H9 (cell line): ENCODE results near the gene FBRSL1. TPM values are rescaled to one million over a fixed set of nuclear protein-coding genes. Genes with fewer than 3 reads are reported as not detected.
"Not testable (repeated sequence)": the region's sequence is repeated elsewhere in the genome, so short reads cannot be mapped to it uniquely, and the experiment has no call there.

Experiments
- DNase-seq: peaks from one replicate; pipeline ENCODE4 v3.0.0-alpha.2; 2017
- H2AFZ ChIP-seq: one replicate; pipeline ENCODE4 v1.6.1; 2013; ENCODE audit warnings: mild to moderate bottlenecking, low read length, control low read depth, moderate library complexity
- H2AK5ac ChIP-seq: 2 replicates; pipeline ENCODE4 v1.6.1; 2013; ENCODE audit warnings: low read length, control low read depth, mixed read lengths; ENCODE audit not compliant: insufficient read length
- H2BK120ac ChIP-seq: one replicate; pipeline ENCODE4 v1.6.1; 2013; ENCODE audit warnings: low read depth, mild to moderate bottlenecking, low read length, control low read depth, inconsistent platforms; ENCODE audit not compliant: poor library complexity, severe bottlenecking
- H2BK12ac ChIP-seq: 2 replicates; pipeline ENCODE4 v1.6.1; 2013; ENCODE audit warnings: low read length, control low read depth, mixed read lengths, low read depth; ENCODE audit not compliant: insufficient read length
- H2BK15ac ChIP-seq: 2 replicates; pipeline ENCODE4 v1.6.1; 2013; ENCODE audit warnings: low read depth, low read length, control low read depth
- H2BK20ac ChIP-seq: one replicate; pipeline ENCODE4 v1.6.1; 2013; ENCODE audit warnings: low read depth, mild to moderate bottlenecking, low read length, control low read depth, inconsistent platforms; ENCODE audit not compliant: poor library complexity, severe bottlenecking
- H2BK5ac ChIP-seq: 2 replicates; pipeline ENCODE4 v1.6.1; 2013; ENCODE audit warnings: low read length, control low read depth, mixed read lengths; ENCODE audit not compliant: insufficient read length
- H3K14ac ChIP-seq: 2 replicates; pipeline ENCODE4 v1.6.1; 2013; ENCODE audit warnings: low read length, control low read depth; ENCODE audit not compliant: insufficient read depth
- H3K18ac ChIP-seq: 2 replicates; pipeline ENCODE4 v1.6.1; 2013; ENCODE audit warnings: low read depth, mild to moderate bottlenecking, mixed read lengths, low read length, control low read depth; ENCODE audit not compliant: insufficient read length
- H3K23ac ChIP-seq: 2 replicates; pipeline ENCODE4 v1.6.1; 2013; ENCODE audit warnings: low read length, control low read depth, mixed read lengths, low read depth; ENCODE audit not compliant: insufficient read length
- H3K23me2 ChIP-seq: 2 replicates; pipeline ENCODE4 v1.6.1; 2013; ENCODE audit warnings: low read depth, mild to moderate bottlenecking, mixed read lengths, low read length, control low read depth; ENCODE audit not compliant: insufficient read length, poor library complexity, severe bottlenecking
- H3K27ac ChIP-seq: 2 replicates; pipeline ENCODE4 v1.5.1; 2013; ENCODE audit warnings: low read length, control low read depth, mixed read lengths, low read depth; ENCODE audit not compliant: insufficient read length
- H3K27me3 ChIP-seq: 2 replicates; pipeline ENCODE4 v1.6.1; 2013; ENCODE audit warnings: low read length, control low read depth, inconsistent platforms; ENCODE audit not compliant: insufficient read depth
- H3K4ac ChIP-seq: 2 replicates; pipeline ENCODE4 v1.6.1; 2013; ENCODE audit warnings: low read depth, mild to moderate bottlenecking, control low read depth, inconsistent platforms, low read length, moderate library complexity
- H3K4me1 ChIP-seq: 2 replicates; pipeline ENCODE4 v1.6.1; 2013; ENCODE audit warnings: low read length, control low read depth, inconsistent platforms; ENCODE audit not compliant: insufficient read depth
- H3K4me2 ChIP-seq: 2 replicates; pipeline ENCODE4 v1.6.1; 2013; ENCODE audit warnings: low read length, control low read depth, mixed read lengths; ENCODE audit not compliant: insufficient read length, insufficient read depth
- H3K56ac ChIP-seq: 2 replicates; pipeline ENCODE4 v1.6.1; 2013; ENCODE audit warnings: low read depth, mild to moderate bottlenecking, mixed read lengths, low read length, control low read depth; ENCODE audit not compliant: insufficient read length
- H3K79me1 ChIP-seq: 2 replicates; pipeline ENCODE4 v1.6.1; 2013; ENCODE audit warnings: low read depth, mild to moderate bottlenecking, moderate library complexity, low read length, control low read depth, inconsistent platforms; ENCODE audit not compliant: insufficient read depth, poor library complexity, severe bottlenecking
- H3K79me2 ChIP-seq: 2 replicates; pipeline ENCODE4 v1.6.1; 2013; ENCODE audit warnings: low read length, control low read depth, inconsistent platforms; ENCODE audit not compliant: insufficient read depth
- H3K9ac ChIP-seq: 2 replicates; pipeline ENCODE4 v1.6.1; 2013; ENCODE audit warnings: low read length, control low read depth, mixed read lengths; ENCODE audit not compliant: insufficient read length; ENCODE audit errors: extremely low read depth
- H3K9me3 ChIP-seq: one replicate; pipeline ENCODE4 v1.6.1; 2013; ENCODE audit warnings: low read depth, low read length, inconsistent platforms; ENCODE audit not compliant: control insufficient read depth
- H3T11ph ChIP-seq: one replicate; pipeline ENCODE4 v1.6.1; 2013; ENCODE audit warnings: mild to moderate bottlenecking, low read length, control low read depth, inconsistent platforms
- H4K20me1 ChIP-seq: one replicate; pipeline ENCODE4 v1.6.1; 2013; ENCODE audit not compliant: control insufficient read depth, insufficient read length, insufficient read depth
- H4K5ac ChIP-seq: 2 replicates; pipeline ENCODE4 v1.6.1; 2013; ENCODE audit warnings: low read depth, mild to moderate bottlenecking, mixed read lengths, low read length, control low read depth; ENCODE audit not compliant: insufficient read length
- H4K8ac ChIP-seq: replicated peaks from 2 replicates; pipeline ENCODE4 v1.6.1; 2013; ENCODE audit warnings: low read length, control low read depth, mixed read lengths, low read depth; ENCODE audit not compliant: insufficient read length
- H4K91ac ChIP-seq: 2 replicates; pipeline ENCODE4 v1.6.1; 2013; ENCODE audit warnings: low read depth, mild to moderate bottlenecking, moderate library complexity, mixed read lengths, low read length, control low read depth; ENCODE audit not compliant: insufficient read length
- H3K27ac Mint-ChIP-seq, 3 experiments: 2 replicates in 2 of 3; 3 replicates in 1 of 3; pipeline ENCODE4 v1.8.0; 2020 to 2021; ENCODE audit warnings: mixed read lengths in 3 of 3, mild to moderate bottlenecking in 1 of 3, moderate library complexity in 1 of 3
- H3K27me3 Mint-ChIP-seq: 2 replicates; pipeline ENCODE4 v1.8.0; 2021; ENCODE audit warnings: low read depth, mild to moderate bottlenecking, moderate library complexity, mixed read lengths
- H3K36me3 Mint-ChIP-seq, 3 experiments: 2 replicates in 2 of 3; 3 replicates in 1 of 3; pipeline ENCODE4 v1.8.0; 2020 to 2021; ENCODE audit warnings: low read depth in 3 of 3, mixed read lengths in 3 of 3; ENCODE audit not compliant: insufficient read depth in 1 of 3
- H3K4me1 Mint-ChIP-seq, 2 experiments: 2 replicates each; pipeline ENCODE4 v1.8.0; 2020; ENCODE audit warnings: mixed read lengths in 2 of 2
- H3K4me3 Mint-ChIP-seq, 2 experiments: 2 replicates in 1 of 2; 3 replicates in 1 of 2; pipeline ENCODE4 v1.8.0; 2020 to 2021; ENCODE audit warnings: mild to moderate bottlenecking in 2 of 2, mixed read lengths in 2 of 2, moderate library complexity in 1 of 2
- H3K9me3 Mint-ChIP-seq, 2 experiments: 2 replicates in 1 of 2; 3 replicates in 1 of 2; pipeline ENCODE4 v1.8.0; 2020; ENCODE audit warnings: mild to moderate bottlenecking in 2 of 2, mixed read lengths in 2 of 2, moderate library complexity in 1 of 2
- WGBS: extraction: QIAGEN DNeasy Blood & Tissue Kit; methylation state at CpG from one replicate; pipeline ENCODE4 v1.1.7; 2013; ENCODE audit warnings: missing lambda C conversion rate, low lambda C conversion rate, mixed read lengths; ENCODE audit not compliant: insufficient read length; ENCODE audit errors: extremely low coverage; 5-methylcytosine and 5-hydroxymethylcytosine counted together
- total RNA-seq: library from RNA; stranded (reverse); gene quantifications from 2 replicates; pipeline ENCODE4 v1.2.1, GENCODE V29; 2021
- TF ChIP-seq, protein P1 (sequence below): fragments of 200-600 bp; sonication (generic); conservative IDR thresholded peaks from 3 replicates; pipeline ENCODE4 v1.8.0; 2021; ENCODE audit warnings: antibody characterized with exemption, mild to moderate bottlenecking

Gene FBRSL1
- total RNA-seq, 1 experiment from 2014 or later = 90.8 TPM

DNA sequence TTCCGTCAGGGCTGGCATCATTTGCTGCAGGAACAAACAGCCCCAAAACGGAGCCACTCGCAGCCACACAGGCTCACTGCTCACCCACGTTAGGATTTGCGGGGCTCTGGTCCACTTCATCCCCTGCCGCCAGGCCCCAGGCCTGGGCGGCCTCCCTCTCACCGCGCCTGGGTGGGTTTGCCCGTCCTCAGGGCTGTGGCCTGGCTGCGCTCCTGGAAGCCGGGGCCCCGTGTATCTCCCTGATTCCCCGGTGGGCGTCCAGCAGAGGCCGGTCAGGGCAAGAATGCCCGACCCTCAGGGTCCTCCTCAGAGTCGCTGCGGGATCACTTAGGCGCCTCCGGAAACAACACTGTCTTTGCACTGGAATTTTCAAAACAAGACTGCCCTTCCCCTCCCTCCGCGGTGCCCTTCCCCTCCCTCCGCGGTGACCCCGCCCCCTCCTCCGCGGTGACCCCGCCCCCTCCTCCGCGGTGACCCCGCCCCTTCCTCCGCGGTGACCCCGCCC is 15.7 kb upstream of the FBRSL1 start:
- H3K27ac Mint-ChIP-seq = no peak overlapping the region
- H3K18ac ChIP-seq = no peak overlapping the region
- no peak overlapping the region for H3K56ac ChIP-seq
- peaks cover 10 to 12% of the 10 kb centered on the region in 2 experiments for H3K9me3 Mint-ChIP-seq
- no peak overlapping the region for H4K8ac ChIP-seq
- H3T11ph ChIP-seq = no peak overlapping the region
- TF ChIP-seq, protein P1, sequence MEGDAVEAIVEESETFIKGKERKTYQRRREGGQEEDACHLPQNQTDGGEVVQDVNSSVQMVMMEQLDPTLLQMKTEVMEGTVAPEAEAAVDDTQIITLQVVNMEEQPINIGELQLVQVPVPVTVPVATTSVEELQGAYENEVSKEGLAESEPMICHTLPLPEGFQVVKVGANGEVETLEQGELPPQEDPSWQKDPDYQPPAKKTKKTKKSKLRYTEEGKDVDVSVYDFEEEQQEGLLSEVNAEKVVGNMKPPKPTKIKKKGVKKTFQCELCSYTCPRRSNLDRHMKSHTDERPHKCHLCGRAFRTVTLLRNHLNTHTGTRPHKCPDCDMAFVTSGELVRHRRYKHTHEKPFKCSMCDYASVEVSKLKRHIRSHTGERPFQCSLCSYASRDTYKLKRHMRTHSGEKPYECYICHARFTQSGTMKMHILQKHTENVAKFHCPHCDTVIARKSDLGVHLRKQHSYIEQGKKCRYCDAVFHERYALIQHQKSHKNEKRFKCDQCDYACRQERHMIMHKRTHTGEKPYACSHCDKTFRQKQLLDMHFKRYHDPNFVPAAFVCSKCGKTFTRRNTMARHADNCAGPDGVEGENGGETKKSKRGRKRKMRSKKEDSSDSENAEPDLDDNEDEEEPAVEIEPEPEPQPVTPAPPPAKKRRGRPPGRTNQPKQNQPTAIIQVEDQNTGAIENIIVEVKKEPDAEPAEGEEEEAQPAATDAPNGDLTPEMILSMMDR = no peak
- H2BK15ac ChIP-seq = no peak overlapping the region
- no peak overlapping the region for H2BK5ac ChIP-seq
- no peak overlapping the region for H3K23ac ChIP-seq
- H2BK120ac ChIP-seq = no peak overlapping the region
- no peak overlapping the region for H3K4me3 Mint-ChIP-seq
- no peak overlapping the region for H2BK20ac ChIP-seq
- no peaks in the 10 kb centered on the region for H3K23me2 ChIP-seq
- H3K14ac ChIP-seq = no peak overlapping the region
- H3K79me2 ChIP-seq = no peaks in the 10 kb centered on the region
- no peak overlapping the region for H3K4me2 ChIP-seq
- H4K20me1 ChIP-seq = peaks cover 3% of the 10 kb centered on the region
- H3K79me1 ChIP-seq = no peaks in the 10 kb centered on the region
- no peak overlapping the region for H3K9ac ChIP-seq
- no CpG with 5 or more reads among the region's 35 CpGs for WGBS
- no peak overlapping the region for H4K5ac ChIP-seq
- no peaks in the 10 kb centered on the region for H3K9me3 ChIP-seq
- no peak overlapping the region for H2AK5ac ChIP-seq
- no peak overlapping the region for H4K91ac ChIP-seq
- no peak overlapping the region for H3K4ac ChIP-seq
- H3K36me3 Mint-ChIP-seq = peaks cover 0 to 6% (median 4%) of the 10 kb centered on the region in 3 experiments; a peak in 5 of 7 replicates
- no peak overlapping the region for H2BK12ac ChIP-seq
- H2AFZ ChIP-seq = no peak overlapping the region
- no peaks in the 10 kb centered on the region; the same call in 1 of the 2 replicates for H3K27me3 ChIP-seq
- H3K4me1 ChIP-seq = no peaks in the 10 kb centered on the region; the same call in 1 of the 2 replicates
- peaks cover 67% of the 10 kb centered on the region for H3K27me3 Mint-ChIP-seq
- H3K27ac ChIP-seq = no peak overlapping the region
- peaks cover 8 to 10% of the 10 kb centered on the region in 2 experiments for H3K4me1 Mint-ChIP-seq
- DNase-seq = no peak

DNA sequence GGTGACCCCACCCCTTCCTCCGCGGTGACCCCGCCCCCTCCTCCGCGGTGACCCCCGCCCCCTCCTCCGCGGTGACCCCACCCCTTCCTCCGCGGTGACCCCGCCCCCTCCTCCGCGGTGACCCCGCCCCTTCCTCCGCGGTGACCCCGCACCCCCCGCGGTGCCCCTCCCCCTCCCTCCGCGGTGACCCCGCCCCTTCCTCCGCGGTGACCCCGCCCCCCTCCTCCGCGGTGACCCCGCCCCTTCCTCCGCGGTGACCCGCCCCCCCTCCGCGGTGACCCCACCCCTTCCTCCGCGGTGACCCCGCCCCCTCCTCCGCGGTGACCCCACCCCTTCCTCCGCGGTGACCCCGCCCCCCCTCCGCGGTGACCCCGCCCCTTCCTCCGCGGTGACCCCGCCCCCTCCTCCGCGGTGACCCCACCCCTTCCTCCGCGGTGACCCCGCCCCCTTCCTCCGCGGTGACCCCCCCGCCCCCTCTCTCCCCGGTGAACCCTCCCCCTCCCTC is 15.1 kb upstream of the FBRSL1 start:
- not testable (repeated sequence) for H3K79me1 ChIP-seq, DNase-seq, H3K23me2 ChIP-seq, H3K4ac ChIP-seq, H3K9me3 ChIP-seq, H2BK120ac ChIP-seq, H2BK20ac ChIP-seq, H3K4me1 Mint-ChIP-seq, H2AK5ac ChIP-seq, H2AFZ ChIP-seq, H3K23ac ChIP-seq, H4K91ac ChIP-seq, H3K9ac ChIP-seq, H3K36me3 Mint-ChIP-seq, H2BK5ac ChIP-seq, H4K8ac ChIP-seq, H4K20me1 ChIP-seq, H3K27me3 ChIP-seq, H2BK12ac ChIP-seq, H3K79me2 ChIP-seq, H3T11ph ChIP-seq, H3K14ac ChIP-seq, H4K5ac ChIP-seq, H3K27ac Mint-ChIP-seq, H3K4me1 ChIP-seq, H3K4me3 Mint-ChIP-seq, H3K18ac ChIP-seq, H3K4me2 ChIP-seq, H3K27ac ChIP-seq, H2BK15ac ChIP-seq, H3K56ac ChIP-seq
- H3K9me3 Mint-ChIP-seq = peaks cover 10 to 12% of the 10 kb centered on the region in 2 experiments
- H3K27me3 Mint-ChIP-seq = peaks cover 67% of the 10 kb centered on the region
- no CpG with 5 or more reads among the region's 56 CpGs for WGBS
